Sigmoid colon (tissue), 4 donors: ENCODE results near the gene S100P.

Source experiments
- CTCF ChIP-seq, 4 experiments: fragments of 450-650 bp in 3 of 4; fragments of 200-600 bp in 1 of 4; IDR thresholded peaks; one replicate each; pipeline ENCODE4 v1.5.1; 2016 to 2019; ENCODE audit warnings: antibody characterized with exemption in 4 of 4, mild to moderate bottlenecking in 3 of 4, moderate library complexity in 2 of 4
- POLR2A ChIP-seq, 2 donors: fragments of 450-650 bp; IDR thresholded peaks; one replicate each; pipeline ENCODE4 v1.6.1; 2016; ENCODE audit warnings: antibody characterized with exemption in 2 of 2, mild to moderate bottlenecking in 2 of 2, moderate library complexity in 2 of 2
- POLR2AphosphoS5 ChIP-seq, 4 donors: sonication (generic); formaldehyde crosslinking; IDR thresholded peaks; one replicate each; pipeline ENCODE4 v1.6.1; 2017; ENCODE audit warnings: antibody characterized with exemption in 4 of 4

GRCh38 chr4:6688879-6689505 lies 4.7 kb upstream of the S100P start:
- TF ChIP-seq CTCF (IDR thresholded peaks at IDR 0.05) (no peak), POLR2A (IDR thresholded peaks at IDR 0.05) (no peak), POLR2AphosphoS5 (IDR thresholded peaks at IDR 0.05) (no peak)
